Cerebellar cortex (tissue), 1 donor: ENCODE results near the gene PCDHGA5.
"Not testable (repeated sequence)": the region's sequence is repeated elsewhere in the genome, so short reads cannot be mapped to it uniquely, and the experiment has no call there.

Source experiments
- DNase-seq: peaks from one replicate; pipeline ENCODE4 v3.0.0-alpha.2; 2015; ENCODE audit warnings: low spot score

The PCDHGA5 gene

DNA sequence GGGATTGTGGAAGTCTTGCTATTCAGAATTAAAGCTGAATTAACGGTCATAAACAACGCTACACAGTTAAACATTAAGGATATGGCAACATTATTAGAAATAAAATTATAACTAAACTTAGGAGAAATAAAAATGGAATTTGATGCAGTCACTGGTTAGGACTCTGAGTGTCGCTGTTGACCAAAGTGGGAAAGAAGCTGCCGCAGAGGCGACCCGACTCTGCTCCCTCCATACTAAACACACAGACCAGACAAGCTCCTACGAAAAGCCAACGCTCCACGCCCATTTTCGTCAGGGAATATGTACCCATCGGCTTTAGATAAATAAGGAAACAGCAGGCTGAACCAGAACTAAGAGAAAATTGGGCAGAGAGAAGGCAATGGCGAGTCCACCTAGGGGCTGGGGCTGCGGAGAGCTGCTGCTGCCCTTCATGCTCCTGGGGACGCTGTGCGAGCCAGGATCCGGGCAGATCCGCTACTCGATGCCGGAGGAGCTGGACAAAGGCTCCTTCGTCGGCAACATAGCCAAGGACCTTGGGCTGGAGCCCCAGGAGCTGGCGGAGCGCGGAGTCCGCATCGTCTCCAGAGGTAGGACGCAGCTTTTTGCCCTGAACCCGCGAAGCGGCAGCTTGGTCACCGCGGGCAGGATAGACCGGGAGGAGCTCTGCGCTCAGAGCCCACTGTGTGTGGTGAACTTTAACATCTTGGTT is at the start of gene PCDHGA5:
Gene PCDHGA5 (plus strand): TSS at position 211 of the 709 bp plus-strand sequence. CDS start 169 bp downstream, at position 380.
- DNase-seq = peak; percentile 2

DNA sequence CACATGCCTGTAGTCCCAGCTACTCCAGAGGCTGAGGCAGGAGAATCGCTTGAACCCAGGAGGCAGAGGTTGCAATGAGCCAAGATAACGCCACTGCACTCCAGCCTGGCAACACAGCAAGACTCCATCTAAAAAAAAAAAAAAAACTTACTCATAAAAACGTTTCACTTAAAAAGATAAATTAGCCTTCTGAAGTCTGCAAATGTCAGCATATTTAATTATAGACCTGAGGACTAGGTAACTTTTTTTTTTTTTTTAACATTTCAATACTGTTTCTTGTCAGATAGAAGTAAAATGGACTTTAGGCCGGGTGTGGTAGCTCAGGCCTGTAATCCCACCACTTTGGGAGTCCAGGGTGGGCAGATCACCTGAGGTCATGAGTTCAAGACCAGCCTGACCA is 47.0 kb upstream of the PCDHGA5 start:
- DNase-seq = not testable (repeated sequence)

DNA sequence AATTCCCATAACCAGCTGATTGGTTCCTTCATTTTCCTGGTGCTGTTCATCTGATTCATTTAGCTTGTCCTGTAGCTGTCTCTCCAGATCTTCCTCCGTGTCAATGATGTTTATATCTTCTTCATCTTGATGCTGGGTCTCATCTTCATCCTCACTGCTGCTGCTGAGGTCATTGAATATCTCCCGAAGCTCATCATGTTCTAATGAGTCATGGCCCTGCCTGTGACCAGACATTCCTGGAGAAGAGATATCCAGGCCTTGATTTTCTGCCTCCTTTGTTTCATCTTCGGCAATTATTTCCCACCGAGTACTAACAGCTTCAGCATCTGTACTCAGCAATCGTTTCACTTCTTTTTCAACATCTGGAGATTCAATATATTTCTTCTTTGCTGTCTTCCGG is 44.8 kb upstream of the PCDHGA5 start:
- no peak for DNase-seq

DNA sequence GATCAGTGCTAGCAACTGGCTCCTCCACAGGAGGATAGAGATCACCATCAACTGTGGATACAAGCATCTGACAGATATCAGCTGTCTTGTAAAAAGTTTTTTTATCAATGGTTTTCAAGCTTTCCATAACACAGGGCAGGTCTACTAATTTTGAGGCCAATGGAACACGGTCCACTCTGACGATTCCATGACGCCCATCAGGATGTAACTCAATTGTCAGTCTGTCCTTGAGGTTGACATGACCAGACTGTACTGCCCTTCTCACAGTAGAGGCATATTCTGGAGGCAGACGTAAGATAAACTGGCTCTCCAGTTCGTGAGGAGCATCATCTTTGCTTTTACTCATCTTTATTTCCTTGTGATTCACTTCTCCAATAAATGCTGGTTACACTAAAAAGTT is 44.3 kb upstream of the PCDHGA5 start:
- no peak for DNase-seq

DNA sequence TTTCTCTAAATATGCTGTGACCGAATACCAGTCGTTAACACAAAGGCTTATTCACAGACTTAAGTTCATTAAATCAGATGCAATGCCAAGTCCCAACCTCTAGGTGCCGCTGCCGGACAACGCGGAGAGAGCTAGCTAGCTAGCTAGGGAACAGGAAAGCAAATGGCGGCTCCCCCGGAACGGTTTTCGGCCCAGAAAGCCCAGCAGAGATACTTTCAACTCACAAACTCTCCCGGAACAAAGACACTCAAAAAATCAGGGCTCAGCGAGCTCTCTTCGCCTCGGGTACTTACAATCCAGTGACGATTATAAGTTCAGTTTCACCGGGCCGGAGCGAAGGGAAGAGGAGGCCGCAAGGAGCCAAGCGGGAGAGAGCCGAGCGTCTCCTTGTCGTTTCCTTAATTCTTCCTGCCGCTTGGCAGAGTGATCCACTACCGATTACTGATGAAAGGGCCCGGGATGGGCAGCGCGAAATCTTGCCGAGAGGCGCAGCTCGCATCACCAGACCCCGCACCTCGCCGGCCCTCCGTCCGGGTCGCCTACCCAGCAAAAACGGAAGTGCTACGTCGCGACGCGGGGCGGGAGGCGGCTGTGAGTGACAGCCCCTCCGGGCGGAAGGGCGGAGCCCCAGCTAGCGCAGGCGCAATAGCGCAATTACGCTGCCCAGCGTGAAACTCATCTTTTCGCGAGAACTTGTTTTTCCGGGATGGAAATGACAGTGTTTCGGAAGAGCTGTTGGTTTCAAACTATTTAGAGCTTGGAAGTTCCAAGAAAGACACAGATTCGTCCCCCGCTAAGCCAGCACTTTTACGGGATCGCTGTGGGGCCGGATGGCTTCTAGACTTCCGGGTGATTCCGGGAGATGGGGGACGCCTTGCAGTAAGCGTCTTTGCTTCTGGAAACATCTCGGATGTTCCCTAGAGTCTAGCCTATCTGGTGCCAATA is 43.5 kb upstream of the PCDHGA5 start, which contains the start of gene TAF7:
Gene TAF7 (minus strand): TSS at position 560 of the 945 bp plus-strand sequence. CDS start 740 bp downstream, outside the sequence.
- DNase-seq = peak; percentile 92

DNA sequence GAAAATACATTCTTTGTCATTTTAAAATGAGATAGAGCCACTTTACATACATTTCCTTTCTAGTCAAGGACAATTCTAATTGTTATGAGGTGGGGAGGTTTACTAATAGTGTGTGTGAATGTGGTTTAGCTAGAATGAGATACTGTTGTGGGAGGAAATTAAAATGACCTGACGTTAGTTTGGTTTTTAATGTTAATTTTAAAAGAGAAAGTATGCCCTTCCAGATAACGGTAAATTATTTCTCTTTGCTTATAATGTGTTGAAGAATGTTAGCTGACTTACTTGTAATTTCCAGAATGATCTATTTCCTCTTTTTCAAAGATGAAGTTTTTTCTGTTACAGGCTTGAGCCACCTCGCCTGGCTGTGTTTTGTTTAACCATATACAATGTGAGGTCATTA is 41.7 kb upstream of the PCDHGA5 start:
- no peak for DNase-seq

DNA sequence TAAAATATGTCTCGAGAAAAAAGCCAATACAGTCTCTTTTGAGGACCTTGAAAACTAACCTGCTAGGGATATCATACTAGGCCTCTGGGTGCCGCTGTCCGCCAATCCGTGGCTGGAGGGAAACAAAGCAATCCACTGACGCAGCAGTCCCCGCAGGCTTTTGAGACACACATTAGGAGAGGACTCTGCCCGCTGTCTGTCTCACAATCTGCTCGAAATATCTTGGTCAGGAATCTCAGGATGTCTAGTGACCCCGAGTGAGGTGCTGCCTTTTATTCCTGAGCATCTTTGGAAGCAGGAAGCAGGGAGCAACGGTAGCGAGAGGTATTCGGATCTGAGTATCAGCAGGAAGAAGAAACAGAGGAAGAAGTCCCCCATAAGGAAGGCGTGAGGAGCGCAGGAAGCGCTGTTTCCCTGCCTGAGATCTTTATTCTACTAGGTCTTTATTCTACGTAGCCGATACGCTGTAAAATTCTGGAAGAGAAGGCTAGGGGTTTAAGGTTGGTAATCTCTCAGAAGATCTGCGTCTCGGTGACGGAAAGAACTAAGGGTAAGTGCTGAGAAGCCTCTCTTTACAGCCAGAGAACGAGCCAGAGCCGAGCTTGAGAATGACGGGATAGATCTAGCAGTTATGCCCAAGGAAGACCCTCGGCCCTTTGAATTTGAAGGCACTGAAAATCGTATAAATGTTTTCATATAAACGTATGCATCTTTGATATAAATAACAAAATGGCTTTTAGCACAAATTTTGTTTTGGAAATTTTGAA is 37.7 kb upstream of the PCDHGA5 start:
- peak; percentile 80 for DNase-seq

DNA sequence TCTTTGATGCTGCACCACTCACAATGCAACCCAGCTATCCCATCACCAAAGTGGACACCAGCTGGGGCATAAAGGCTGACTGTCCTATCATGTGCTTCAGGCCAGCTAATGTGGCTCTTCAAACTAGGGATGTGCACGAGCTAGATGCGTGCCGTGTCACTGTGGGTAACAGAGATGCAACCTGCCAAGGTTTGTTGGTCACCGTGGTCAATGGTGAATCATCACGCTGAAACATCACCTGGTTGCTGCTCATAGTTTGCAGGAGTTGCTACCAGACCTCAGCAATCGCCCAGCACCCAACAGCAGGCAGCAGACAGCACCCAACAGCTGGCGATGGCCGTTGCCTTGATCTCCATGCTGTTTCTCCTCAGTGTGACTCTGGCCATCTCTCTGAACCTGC is 35.7 kb upstream of the PCDHGA5 start:
- no peak for DNase-seq

DNA sequence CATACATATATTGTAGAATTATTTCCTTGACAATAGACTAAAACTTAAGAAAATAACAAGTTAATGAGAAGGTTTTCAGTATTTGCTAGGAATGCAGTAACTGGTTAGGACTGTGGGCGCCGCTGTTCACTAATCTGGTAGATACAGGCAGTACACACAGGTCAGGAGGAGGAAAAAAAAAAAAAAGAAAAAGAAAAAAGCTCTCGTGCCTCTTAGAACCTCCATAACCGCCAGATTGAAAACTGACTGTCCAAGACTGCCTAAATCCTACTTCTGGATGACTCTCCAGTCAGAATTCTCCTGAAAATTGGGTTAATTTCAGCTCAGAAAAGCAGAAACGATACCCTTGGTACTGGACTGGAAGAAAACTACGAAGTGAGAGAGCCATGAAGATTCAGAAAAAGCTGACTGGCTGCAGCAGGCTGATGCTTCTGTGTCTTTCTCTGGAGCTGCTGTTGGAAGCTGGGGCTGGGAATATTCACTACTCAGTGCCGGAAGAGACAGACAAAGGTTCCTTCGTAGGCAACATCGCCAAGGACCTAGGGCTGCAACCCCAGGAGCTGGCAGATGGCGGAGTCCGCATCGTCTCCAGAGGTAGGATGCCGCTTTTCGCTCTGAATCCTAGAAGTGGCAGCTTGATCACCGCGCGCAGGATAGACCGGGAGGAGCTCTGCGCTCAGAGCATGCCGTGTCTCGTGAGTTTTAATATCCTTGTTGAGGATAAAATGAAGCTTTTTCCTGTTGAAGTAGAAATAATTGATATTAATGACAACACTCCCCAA is 33.5 kb upstream of the PCDHGA5 start, which contains the start of gene PCDHGA1:
Gene PCDHGA1 (plus strand): TSS at position 216 of the 782 bp plus-strand sequence.
- peak; percentile 29 for DNase-seq

DNA sequence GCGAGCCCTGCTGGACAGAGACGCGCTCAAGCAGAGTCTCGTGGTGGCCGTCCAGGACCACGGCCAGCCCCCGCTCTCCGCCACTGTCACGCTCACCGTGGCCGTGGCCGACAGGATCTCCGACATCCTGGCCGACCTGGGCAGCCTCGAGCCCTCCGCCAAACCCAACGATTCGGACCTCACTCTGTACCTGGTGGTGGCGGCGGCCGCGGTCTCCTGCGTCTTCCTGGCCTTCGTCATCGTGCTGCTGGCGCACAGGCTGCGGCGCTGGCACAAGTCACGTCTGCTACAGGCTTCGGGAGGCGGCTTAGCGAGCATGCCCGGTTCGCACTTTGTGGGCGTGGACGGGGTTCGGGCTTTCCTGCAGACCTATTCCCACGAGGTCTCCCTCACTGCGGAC is 31.4 kb upstream of the PCDHGA5 start:
- not testable (repeated sequence) for DNase-seq

DNA sequence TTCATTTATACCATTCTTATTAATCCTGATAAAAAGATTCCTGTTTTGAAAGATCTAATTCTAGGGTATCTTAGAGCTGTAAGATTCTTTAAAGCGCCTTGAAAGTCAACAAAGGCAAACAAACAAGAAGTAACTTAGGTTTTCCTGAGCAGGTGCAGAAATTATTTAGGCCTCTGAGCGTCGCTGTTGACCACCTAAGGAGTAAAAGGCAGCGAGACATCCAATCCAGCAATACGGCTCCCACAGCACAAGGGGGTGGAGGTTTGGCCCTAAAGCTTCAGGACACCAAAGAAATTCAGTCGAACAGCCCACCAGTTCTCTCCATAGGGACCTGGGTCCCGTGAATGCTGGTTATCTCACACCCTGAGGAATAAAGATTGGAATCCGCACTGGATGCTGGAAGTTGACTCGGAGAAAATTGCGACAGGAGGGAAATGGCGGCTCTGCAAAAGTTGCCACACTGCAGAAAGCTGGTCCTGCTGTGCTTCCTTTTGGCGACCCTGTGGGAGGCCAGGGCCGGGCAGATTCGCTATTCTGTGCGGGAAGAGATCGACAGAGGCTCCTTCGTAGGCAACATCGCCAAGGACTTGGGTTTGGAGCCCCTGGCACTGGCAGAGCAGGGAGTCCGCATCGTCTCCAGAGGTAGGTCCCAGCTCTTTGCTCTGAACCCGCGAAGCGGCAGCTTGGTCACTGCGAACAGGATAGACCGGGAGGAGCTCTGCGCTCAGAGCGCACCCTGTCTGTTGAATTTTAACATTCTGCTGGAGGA is 25.2 kb upstream of the PCDHGA5 start, which contains the start of gene PCDHGA2:
Gene PCDHGA2 (plus strand): TSS at position 223 of the 769 bp plus-strand sequence.
- peak; percentile 19 for DNase-seq

DNA sequence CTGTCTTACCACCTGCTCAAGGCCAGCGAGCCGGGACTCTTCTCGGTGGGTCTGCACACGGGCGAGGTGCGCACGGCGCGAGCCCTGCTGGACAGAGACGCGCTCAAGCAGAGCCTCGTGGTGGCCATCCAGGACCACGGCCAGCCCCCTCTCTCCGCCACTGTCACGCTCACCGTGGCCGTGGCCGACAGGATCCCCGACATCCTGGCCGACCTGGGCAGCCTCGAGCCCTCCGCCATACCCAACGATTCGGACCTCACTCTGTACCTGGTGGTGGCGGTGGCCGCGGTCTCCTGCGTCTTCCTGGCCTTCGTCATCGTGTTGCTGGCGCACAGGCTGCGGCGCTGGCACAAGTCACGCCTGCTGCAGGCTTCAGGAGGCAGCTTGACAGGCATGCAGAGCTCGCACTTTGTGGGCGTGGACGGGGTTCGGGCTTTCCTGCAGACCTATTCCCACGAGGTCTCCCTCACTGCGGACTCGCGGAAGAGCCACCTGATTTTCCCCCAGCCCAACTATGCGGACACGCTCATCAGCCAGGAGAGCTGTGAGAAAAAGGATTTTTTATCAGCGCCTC is 23.1 kb upstream of the PCDHGA5 start:
- DNase-seq = not testable (repeated sequence)

DNA sequence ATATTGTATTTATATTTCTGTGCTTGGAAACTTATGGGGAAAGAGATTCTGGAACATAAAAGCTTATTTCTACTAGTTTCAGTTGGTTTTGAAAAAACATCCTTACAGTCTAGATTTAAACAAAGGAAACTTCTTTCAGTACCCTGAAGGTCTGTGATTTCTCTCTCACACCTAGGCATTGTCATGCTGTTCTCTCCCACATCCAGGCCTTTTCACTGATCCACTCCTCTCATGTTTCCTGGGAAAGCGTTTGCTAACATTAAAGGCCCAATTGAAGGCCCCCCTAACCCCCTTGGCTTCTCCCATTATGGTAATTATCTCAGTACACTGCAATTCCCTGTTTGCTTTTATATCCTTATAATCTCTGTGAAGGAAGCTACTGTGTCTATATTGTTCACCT is 21.2 kb upstream of the PCDHGA5 start:
- no peak for DNase-seq

DNA sequence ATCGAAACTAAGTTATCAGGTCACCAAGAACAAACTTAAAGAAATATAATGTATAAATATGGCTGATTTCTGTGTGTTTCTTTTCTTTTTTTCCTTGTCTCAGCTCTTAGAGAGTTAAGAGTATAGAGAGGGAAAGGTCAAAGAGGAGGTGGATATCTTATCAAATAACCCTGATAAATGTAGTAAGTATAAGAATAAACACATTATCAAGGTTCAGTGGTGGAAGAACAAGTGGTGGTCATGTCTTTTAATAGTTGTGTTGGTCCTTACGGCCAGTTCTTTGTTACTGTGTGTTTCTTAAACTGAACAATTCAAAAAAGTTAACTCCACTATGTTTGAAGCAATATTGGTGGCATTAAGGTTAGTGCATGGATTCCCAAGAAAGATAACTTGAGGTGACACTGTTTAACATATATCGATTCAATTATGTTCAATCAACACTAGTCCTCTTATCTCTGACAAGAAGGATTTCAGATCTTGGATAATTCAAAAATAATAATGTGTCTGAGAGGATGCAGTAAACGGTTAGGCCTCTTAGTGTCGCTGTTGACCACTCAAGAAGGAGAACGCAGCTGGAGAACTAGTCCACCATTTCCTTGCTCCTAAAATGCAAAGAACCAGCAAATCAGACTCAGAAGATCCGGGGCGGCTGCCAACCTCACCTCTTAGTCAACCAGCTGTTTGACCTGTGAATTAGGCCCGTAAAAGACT is 20.6 kb upstream of the PCDHGA5 start, which contains the start of gene PCDHGA3:
Gene PCDHGA3 (plus strand): TSS at position 588 of the 711 bp plus-strand sequence. CDS start 205 bp downstream, outside the sequence.
- DNase-seq = peak; percentile 12

DNA sequence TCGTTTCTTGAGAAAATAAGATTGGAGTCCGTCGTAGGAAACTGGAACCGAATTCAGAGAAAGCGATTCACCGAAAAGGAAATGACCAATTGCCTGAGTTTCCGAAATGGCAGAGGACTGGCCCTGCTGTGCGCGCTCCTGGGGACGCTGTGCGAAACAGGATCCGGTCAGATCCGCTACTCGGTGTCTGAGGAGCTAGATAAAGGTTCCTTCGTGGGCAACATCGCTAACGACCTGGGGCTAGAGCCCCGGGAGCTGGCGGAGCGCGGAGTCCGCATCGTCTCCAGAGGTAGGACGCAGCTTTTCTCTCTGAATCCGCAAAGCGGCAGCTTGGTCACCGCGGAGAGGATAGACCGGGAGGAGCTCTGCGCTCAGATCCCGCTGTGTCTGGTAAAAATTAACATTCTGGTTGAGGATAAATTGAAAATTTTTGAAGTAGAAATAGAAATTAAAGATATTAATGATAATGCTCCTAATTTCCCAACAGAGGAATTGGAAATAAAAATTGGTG is 20.0 kb upstream of the PCDHGA5 start:
- no peak for DNase-seq

DNA sequence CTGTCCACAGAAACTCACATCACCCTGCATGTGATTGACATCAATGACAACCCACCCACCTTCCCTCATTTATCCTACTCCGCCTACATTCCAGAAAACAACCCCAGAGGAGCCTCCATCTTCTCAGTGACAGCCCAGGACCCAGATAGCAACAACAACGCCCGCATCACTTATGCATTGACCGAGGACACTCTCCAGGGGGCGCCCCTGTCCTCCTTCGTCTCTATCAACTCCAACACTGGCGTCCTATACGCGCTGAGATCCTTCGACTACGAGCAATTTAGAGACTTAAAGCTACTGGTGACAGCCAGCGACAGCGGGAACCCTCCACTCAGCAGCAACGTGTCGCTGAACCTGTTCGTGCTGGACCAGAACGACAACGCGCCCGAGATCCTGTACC is 18.6 kb upstream of the PCDHGA5 start:
- DNase-seq = no peak

DNA sequence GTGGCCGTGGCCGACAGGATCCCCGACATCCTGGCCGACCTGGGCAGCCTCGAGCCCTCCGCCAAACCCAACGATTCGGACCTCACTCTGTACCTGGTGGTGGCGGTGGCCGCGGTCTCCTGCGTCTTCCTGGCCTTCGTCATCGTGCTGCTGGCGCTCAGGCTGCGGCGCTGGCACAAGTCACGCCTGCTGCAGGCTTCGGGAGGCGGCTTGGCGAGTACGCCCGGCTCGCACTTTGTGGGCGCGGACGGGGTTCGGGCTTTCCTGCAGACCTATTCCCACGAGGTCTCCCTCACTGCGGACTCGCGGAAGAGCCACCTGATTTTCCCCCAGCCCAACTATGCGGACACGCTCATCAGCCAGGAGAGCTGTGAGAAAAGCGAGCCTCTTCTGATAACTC is 17.9 kb upstream of the PCDHGA5 start:
- not testable (repeated sequence) for DNase-seq

DNA sequence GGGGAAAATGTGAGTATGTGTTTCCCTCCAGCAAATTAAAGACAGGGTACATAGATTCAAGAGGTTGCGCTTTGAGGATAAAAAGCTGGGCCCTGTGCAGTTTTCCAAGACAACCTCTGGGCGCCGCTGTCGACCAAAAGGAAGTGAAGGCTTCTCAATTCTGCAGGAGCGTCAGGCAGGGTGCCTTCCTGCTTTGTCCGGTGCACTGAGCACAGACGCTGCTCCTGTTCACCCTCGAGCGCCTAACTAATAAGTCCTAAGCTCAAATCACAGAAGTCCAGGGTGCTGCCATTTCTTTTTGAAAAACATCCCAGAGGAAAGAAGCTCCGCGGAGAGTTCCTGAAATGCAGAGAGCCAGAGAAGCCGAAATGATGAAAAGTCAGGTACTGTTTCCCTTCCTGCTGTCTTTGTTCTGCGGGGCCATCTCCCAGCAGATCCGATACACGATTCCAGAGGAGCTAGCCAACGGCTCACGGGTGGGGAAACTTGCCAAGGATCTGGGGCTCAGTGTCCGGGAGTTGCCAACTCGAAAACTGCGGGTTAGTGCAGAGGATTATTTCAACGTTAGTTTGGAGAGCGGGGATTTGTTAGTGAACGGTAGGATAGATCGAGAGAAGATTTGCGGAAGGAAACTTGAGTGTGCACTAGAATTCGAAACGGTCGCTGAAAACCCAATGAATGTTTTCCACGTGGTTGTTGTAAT is 13.9 kb upstream of the PCDHGA5 start, which contains the start of gene PCDHGB1:
Gene PCDHGB1 (plus strand): TSS at position 183 of the 703 bp plus-strand sequence. CDS start 162 bp downstream, at position 345.
- DNase-seq = peak; percentile 48
